SH-SY5Y (cell line): Measurements from ENCODE around the gene DNAAF9.

Experiments
- GATA2 ChIP-seq: IDR thresholded peaks from 2 replicates; pipeline ENCODE4 v1.6.1; 2011; ENCODE audit warnings: mild to moderate bottlenecking, low read depth, low read length
- GATA3 ChIP-seq: IDR thresholded peaks from 2 replicates; pipeline ENCODE4 v1.6.1; 2011; ENCODE audit warnings: low read depth, mild to moderate bottlenecking, low read length, moderate library complexity

GRCh38 chr20:3403741-3404140 is 3.7 kb downstream of the DNAAF9 start:
- no peak for TF ChIP-seq GATA3
- TF ChIP-seq GATA2, result no peak
